ENCODE results near the gene KHNYN. TPM values are rescaled to one million over a fixed set of nuclear protein-coding genes. Genes with fewer than 3 reads are reported as not detected.
A peak's percentile ranks its signal among the peaks of the same experiment; 100 is the strongest.

The KHNYN gene
- total RNA-seq, 1 donor from 2014 or later = 43.8 TPM

DNA sequence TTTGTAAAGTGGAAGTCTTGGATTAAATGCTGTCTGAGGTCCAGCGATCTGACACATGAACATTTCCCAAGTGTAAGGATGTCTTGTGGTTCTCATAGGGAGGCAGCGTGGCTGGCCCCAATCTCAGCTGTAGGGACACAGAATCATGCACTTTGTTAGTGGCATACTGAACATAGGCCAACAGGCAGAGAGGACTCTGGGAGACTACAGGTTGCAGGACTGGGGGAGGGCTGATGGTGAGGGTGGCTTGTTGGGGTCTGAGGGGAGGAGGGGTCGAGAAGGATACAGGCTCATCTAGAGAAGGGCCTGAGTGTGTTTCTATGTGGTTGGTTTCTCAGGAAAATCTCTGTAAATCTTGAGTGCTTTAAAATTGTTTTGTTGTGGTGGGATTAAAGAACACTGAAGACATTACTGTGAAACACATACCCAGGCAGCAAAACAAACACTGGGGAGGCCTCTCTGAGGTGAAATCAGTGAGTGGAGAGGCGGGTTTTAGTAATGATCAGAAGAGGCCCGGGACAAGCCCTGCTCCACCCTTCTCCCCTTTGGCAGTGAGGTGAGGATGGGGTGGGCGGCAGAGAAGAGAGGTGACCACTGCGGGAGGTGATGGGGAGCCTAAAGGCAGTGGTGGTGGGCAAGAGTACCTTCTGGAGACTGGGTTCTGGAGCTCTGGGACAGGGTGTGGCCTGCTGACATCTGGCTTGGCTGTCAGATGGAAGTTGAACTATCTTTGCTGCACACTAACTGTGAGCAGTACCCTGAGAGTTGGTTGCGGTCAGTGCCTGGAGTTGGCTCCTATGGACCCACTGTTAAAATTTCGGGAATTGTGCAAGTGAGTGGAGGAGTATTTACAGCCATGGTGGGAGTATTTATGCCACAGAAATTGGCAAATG is 27.7 kb upstream of the KHNYN start:
- TF ChIP-seq, protein P1, sequence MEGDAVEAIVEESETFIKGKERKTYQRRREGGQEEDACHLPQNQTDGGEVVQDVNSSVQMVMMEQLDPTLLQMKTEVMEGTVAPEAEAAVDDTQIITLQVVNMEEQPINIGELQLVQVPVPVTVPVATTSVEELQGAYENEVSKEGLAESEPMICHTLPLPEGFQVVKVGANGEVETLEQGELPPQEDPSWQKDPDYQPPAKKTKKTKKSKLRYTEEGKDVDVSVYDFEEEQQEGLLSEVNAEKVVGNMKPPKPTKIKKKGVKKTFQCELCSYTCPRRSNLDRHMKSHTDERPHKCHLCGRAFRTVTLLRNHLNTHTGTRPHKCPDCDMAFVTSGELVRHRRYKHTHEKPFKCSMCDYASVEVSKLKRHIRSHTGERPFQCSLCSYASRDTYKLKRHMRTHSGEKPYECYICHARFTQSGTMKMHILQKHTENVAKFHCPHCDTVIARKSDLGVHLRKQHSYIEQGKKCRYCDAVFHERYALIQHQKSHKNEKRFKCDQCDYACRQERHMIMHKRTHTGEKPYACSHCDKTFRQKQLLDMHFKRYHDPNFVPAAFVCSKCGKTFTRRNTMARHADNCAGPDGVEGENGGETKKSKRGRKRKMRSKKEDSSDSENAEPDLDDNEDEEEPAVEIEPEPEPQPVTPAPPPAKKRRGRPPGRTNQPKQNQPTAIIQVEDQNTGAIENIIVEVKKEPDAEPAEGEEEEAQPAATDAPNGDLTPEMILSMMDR (IDR thresholded peaks at IDR 0.05; ENCODE audit: unreplicated experiment) = no peak
- no peak for DNase-seq (ENCODE audit: low spot score)
- Mint-ChIP-seq H3K4me1 (ENCODE audit: unreplicated experiment) (peaks cover 48% of the 10 kb centered on the region), H3K36me3 (ENCODE audit: low read depth, unreplicated experiment) (peaks cover 12% of the 10 kb centered on the region), H3K27me3 (ENCODE audit: unreplicated experiment) (peaks cover 7% of the 10 kb centered on the region), H3K27ac (ENCODE audit: unreplicated experiment) (no peak overlapping the region), H3K9me3 (ENCODE audit: unreplicated experiment) (no peaks in the 10 kb centered on the region), H3K4me3 (ENCODE audit: unreplicated experiment) (no peak overlapping the region)

DNA sequence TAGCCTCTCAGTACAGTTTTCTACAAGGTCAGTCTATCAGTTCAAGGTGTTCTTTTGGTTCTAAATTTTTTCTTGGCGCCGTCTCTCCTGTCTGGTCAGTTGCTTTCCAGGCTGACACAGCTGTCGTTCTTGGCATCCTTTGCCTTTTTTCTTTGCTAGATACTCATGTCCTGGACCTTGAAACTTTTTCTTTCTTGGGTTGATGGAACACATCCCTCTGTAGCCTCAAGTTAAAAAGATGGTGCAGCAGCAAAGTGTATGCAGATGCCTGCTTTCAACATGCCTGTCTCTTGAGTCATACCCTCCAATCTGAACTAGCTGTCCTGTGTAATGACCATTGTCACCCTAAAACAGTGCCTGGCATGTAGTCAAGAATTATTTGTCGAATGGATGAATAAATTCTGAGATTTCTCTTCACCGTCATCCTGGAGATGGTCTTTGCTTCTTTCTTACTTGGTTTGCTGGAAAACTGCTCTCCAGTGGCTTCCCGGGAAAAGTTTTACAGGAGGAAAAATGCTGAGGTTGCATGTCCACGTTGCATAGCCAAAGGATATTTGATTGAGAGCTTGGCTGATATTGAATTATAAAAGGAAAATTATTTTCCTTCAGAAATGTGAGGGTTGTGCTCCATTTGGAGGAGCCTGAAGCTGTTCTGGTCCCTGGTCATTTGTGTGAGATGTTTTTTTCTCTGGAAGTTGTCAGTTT is 26.3 kb upstream of the KHNYN start:
- Mint-ChIP-seq H3K9me3 (ENCODE audit: unreplicated experiment) (no peaks in the 10 kb centered on the region), H3K36me3 (ENCODE audit: low read depth, unreplicated experiment) (peaks cover 12% of the 10 kb centered on the region), H3K4me1 (ENCODE audit: unreplicated experiment) (peaks cover 37% of the 10 kb centered on the region), H3K4me3 (ENCODE audit: unreplicated experiment) (no peak overlapping the region), H3K27me3 (ENCODE audit: unreplicated experiment) (peaks cover 9% of the 10 kb centered on the region), H3K27ac (ENCODE audit: unreplicated experiment) (no peak overlapping the region)
- TF ChIP-seq, protein P1 (IDR thresholded peaks at IDR 0.05; ENCODE audit: unreplicated experiment) = no peak
- DNase-seq (ENCODE audit: low spot score) = no peak

DNA sequence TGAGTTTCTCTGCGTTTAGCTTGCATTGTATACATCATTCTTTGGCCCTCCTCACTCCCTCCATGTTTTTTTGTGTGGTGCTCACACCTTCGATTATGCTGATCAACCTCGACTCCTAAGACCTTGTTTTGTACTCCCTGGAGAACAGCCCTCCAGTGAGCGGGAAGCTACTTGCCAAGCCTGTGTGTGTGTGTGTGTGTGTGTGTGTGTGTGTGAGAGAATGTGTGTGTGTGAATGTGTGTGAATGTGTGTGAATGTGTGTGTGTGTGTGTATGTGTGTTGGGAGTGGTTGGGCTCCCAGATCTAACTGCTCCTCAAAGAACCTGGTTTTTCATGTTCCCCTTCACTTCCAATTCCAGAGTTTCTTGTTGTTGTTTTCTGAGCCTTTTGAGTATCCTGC is 24.9 kb upstream of the KHNYN start:
- Mint-ChIP-seq H3K9me3 (ENCODE audit: unreplicated experiment) (no peaks in the 10 kb centered on the region), H3K27me3 (ENCODE audit: unreplicated experiment) (peaks cover 9% of the 10 kb centered on the region), H3K27ac (ENCODE audit: unreplicated experiment) (no peak overlapping the region), H3K4me3 (ENCODE audit: unreplicated experiment) (no peak overlapping the region), H3K36me3 (ENCODE audit: low read depth, unreplicated experiment) (peaks cover 12% of the 10 kb centered on the region), H3K4me1 (ENCODE audit: unreplicated experiment) (peaks cover 32% of the 10 kb centered on the region)
- no peak for DNase-seq (ENCODE audit: low spot score)
- TF ChIP-seq, protein P1 (IDR thresholded peaks at IDR 0.05; ENCODE audit: unreplicated experiment) = no peak

DNA sequence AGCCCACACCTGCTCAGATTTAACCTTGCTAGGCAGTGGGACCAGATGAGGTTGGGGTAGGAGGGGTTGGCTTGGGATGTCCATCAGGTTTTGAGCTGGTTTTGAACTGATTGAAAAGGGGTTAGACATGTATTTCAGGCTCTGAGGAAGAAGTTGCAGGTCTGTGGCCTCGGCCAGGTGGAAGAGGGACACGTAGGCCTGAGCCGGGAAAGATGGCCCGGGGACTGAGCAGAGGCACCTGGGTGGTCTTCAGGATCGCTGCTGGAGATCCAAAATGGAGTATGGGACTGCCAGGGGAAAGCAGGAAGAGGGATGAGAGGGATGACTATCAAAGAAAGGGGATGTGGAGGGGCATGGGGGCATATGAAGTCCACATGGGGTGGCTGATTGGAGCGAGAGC is 23.3 kb upstream of the KHNYN start:
- DNase-seq (ENCODE audit: low spot score) = no peak
- no peak overlapping the region for H3K4me3 Mint-ChIP-seq (ENCODE audit: unreplicated experiment)
- peaks cover 5% of the 10 kb centered on the region for H3K27me3 Mint-ChIP-seq (ENCODE audit: unreplicated experiment)
- H3K36me3 Mint-ChIP-seq (ENCODE audit: low read depth, unreplicated experiment) = peaks cover 16% of the 10 kb centered on the region
- no peaks in the 10 kb centered on the region for H3K9me3 Mint-ChIP-seq (ENCODE audit: unreplicated experiment)
- TF ChIP-seq, protein P1 (IDR thresholded peaks at IDR 0.05; ENCODE audit: unreplicated experiment) = no peak
- H3K27ac Mint-ChIP-seq (ENCODE audit: unreplicated experiment) = peak overlapping the region; percentile 30
- peaks cover 24% of the 10 kb centered on the region for H3K4me1 Mint-ChIP-seq (ENCODE audit: unreplicated experiment)
